HepG2 (cell line): ENCODE data around the gene SELENOS. TPM values are rescaled to one million over a fixed set of nuclear protein-coding genes. Genes with fewer than 3 reads are reported as not detected.

Experiments
- ATAC-seq: fragments of 200-7000 bp; cut with Tn5 transposase; 3 replicates; pipeline ENCODE4 v1.9.1; 2020; ENCODE audit warnings: mild to moderate bottlenecking, moderate library complexity
- BruUV-seq: library from RNA; stranded (reverse); fragments of 400-500 nt; replicated peaks from 2 replicates; lab custom pipeline; 2021; lab: Mats Ljungman, UMichigan
- CTCF ChIA-PET: fragments of 300-600 bp; formaldehyde crosslinking; extraction: SDS; loops from one replicate; lab custom pipeline; 2021; ENCODE audit warnings: low total read pairs, inconsistent platforms, low intra/inter-chr PET ratio; lab: Yijun Ruan, JAX
- POLR2A ChIA-PET: fragments of 350-600 bp; sonication (Branson Sonifier 250); formaldehyde crosslinking; loops from one replicate; lab custom pipeline; 2020; ENCODE audit warnings: antibody characterized with exemption, inconsistent platforms; lab: Yijun Ruan, JAX
- DNase-seq: peaks from one replicate; pipeline ENCODE4 v3.0.0-alpha.2; 2015; ENCODE audit warnings: low spot score
- FAIRE-seq: peaks from 3 replicates; lab custom pipeline; 2011; peaks lifted over from hg19 to GRCh38; lab: Jason Lieb, UNC
- H2AFZ ChIP-seq: one replicate; pipeline ENCODE4 v1.6.1; 2011; ENCODE audit warnings: low read length, inconsistent platforms
- H3K27ac ChIP-seq: fragments of 300-600 bp; 3 replicates; pipeline ENCODE4 v1.8.0; 2011; ENCODE audit warnings: mixed run types, mild to moderate bottlenecking, mixed read lengths, low read length, inconsistent platforms; ENCODE audit not compliant: insufficient read depth; ENCODE audit errors: extremely low read length
- H3K27me3 ChIP-seq, 2 experiments: fragments of 200-600 bp in 1 of 2; 2 replicates in 1 of 2; 3 replicates in 1 of 2; pipeline versions ENCODE4 v1.6.0 to v1.8.0; 2011; ENCODE audit warnings: low read length in 2 of 2, mild to moderate bottlenecking in 2 of 2, moderate library complexity in 2 of 2, inconsistent platforms in 1 of 2; ENCODE audit not compliant: insufficient read depth in 2 of 2, control insufficient read depth in 1 of 2
- H3K36me3 ChIP-seq, 2 experiments: fragments of 200-600 bp in 1 of 2; replicated peaks in 1 of 2; 2 replicates in 1 of 2; 3 replicates in 1 of 2; pipeline versions ENCODE4 v1.5.1 to v1.8.0; 2011; ENCODE audit warnings: low read length in 2 of 2, inconsistent platforms in 1 of 2; ENCODE audit not compliant: insufficient read depth in 2 of 2, control insufficient read depth in 1 of 2
- H3K4me1 ChIP-seq: 2 replicates; pipeline ENCODE4 v1.5.1; 2012; ENCODE audit warnings: low read length, inconsistent platforms; ENCODE audit not compliant: insufficient read depth
- H3K4me2 ChIP-seq: 2 replicates; pipeline ENCODE4 v1.6.0; 2011; ENCODE audit warnings: low read depth, low read length, inconsistent platforms
- H3K4me3 ChIP-seq, 3 experiments: fragments of 200-600 bp in 1 of 3; sonication (generic), shearing (Covaris generic) in 1 of 3; replicated peaks in 1 of 3; 2 replicates each; pipeline ENCODE4 v1.5.1; 2011 to 2016; ENCODE audit warnings: low read length in 3 of 3, inconsistent platforms in 2 of 3, low read depth in 2 of 3, mild to moderate bottlenecking in 2 of 3, control low read depth in 1 of 3, mixed read lengths in 1 of 3; ENCODE audit not compliant: insufficient read depth in 1 of 3
- H3K79me2 ChIP-seq: one replicate; pipeline ENCODE4 v1.6.1; 2011; ENCODE audit warnings: low read length, inconsistent platforms; ENCODE audit not compliant: insufficient read depth
- H3K9ac ChIP-seq: 2 replicates; pipeline ENCODE4 v1.6.0; 2011; ENCODE audit warnings: mild to moderate bottlenecking, low read depth, low read length, inconsistent platforms; ENCODE audit not compliant: insufficient read depth
- H3K9me3 ChIP-seq: 2 replicates; pipeline ENCODE4 v1.5.1; 2012; ENCODE audit warnings: mild to moderate bottlenecking, low read length
- H4K20me1 ChIP-seq: 2 replicates; pipeline ENCODE4 v1.6.0; 2011; ENCODE audit warnings: inconsistent platforms, mild to moderate bottlenecking, low read length, moderate library complexity; ENCODE audit not compliant: insufficient read depth
- CAMTA2 ChIP-seq: sonication (generic); formaldehyde crosslinking; IDR thresholded peaks from 2 replicates; pipeline ENCODE4 v1.4.0; 2020; ENCODE audit warnings: mild to moderate bottlenecking, missing genetic modification reagents, borderline replicate concordance
- CBFB ChIP-seq: sonication (generic); formaldehyde crosslinking; IDR thresholded peaks from 2 replicates; pipeline ENCODE4 v1.4.0; 2020; ENCODE audit warnings: missing genetic modification reagents
- MED8 ChIP-seq: sonication (generic); formaldehyde crosslinking; IDR thresholded peaks from 2 replicates; pipeline ENCODE4 v1.8.1; 2023; ENCODE audit warnings: mild to moderate bottlenecking, missing genetic modification reagents; ENCODE audit not compliant: insufficient replicate concordance
- MIER3 ChIP-seq: IDR thresholded peaks from 2 replicates; pipeline ENCODE4 v1.6.1; 2016; ENCODE audit warnings: missing compliant biosample characterization, borderline replicate concordance
- ZNF747 ChIP-seq: sonication (generic); formaldehyde crosslinking; IDR thresholded peaks from 2 replicates; pipeline ENCODE4 v1.8.1; 2023; ENCODE audit warnings: missing genetic modification reagents, mild to moderate bottlenecking, borderline replicate concordance
- WGBS: methylation state at CpG from one replicate; pipeline ENCODE4 v1.1.6; 2017; ENCODE audit warnings: low lambda C conversion rate; 5-methylcytosine and 5-hydroxymethylcytosine counted together
- in situ Hi-C: cut with HindIII; loops from 2 replicates; pipeline ENCODE4 v1.10.0; 2017; ENCODE audit warnings: low pct_unique_long_range_greater_than_20kb; ENCODE audit not compliant: extremely low pct_ligation_motif_present
- intact Hi-C: fragments of 100-400 bp; cut with micrococcal nuclease; formaldehyde crosslinking; loops from one replicate; pipeline ENCODE4 v1.10.0; 2022; ENCODE audit not compliant: unreplicated experiment
- polyA plus RNA-seq, 8 experiments: library from polyadenylated mRNA; depleted of rRNA in 3 of 8; stranded (reverse) in 7 of 8; unstranded in 1 of 8; fragments of >200 nt; fragmentation: Illumina TruSeq in 4 of 8; extraction: Trizol in 4 of 8; gene quantifications; 2 replicates each; pipeline versions ENCODE4 v1.2.1 to v1.2.3, GENCODE V29; 2011 to 2016; ENCODE audit warnings: low read depth in 4 of 8, missing spikeins in 1 of 8, mixed read lengths in 1 of 8; ENCODE audit not compliant: insufficient read depth in 1 of 8
- total RNA-seq, 5 experiments: library from RNA; depleted of rRNA; stranded (reverse); fragments of >200 nt; fragmentation: Illumina TruSeq; extraction: Trizol; gene quantifications; 2 replicates each; pipeline ENCODE4 v1.2.3, GENCODE V29; 2016; ENCODE audit warnings: low read depth in 1 of 5
- TF ChIP-seq, protein P1 (sequence below): sonication (generic); formaldehyde crosslinking; IDR thresholded peaks from 2 replicates; pipeline ENCODE4 v1.4.0; 2020; ENCODE audit warnings: mild to moderate bottlenecking, missing genetic modification reagents, borderline replicate concordance
- TF ChIP-seq, protein P2 (sequence below): sonication (generic); formaldehyde crosslinking; IDR thresholded peaks from 2 replicates; pipeline ENCODE4 v1.4.0; 2020; ENCODE audit warnings: mild to moderate bottlenecking, missing genetic modification reagents
- TF ChIP-seq, protein P3 (sequence below): sonication (generic); formaldehyde crosslinking; IDR thresholded peaks from 2 replicates; pipeline ENCODE4 v1.9.0; 2021; ENCODE audit warnings: missing genetic modification reagents, mild to moderate bottlenecking, borderline replicate concordance

SELENOS gene
- total and polyA plus RNA-seq, 2 of the 13 experiments (the other 11 are each of a cell fraction or from before 2014, with no cell fraction given), result 63.0 to 66.1 TPM

DNA sequence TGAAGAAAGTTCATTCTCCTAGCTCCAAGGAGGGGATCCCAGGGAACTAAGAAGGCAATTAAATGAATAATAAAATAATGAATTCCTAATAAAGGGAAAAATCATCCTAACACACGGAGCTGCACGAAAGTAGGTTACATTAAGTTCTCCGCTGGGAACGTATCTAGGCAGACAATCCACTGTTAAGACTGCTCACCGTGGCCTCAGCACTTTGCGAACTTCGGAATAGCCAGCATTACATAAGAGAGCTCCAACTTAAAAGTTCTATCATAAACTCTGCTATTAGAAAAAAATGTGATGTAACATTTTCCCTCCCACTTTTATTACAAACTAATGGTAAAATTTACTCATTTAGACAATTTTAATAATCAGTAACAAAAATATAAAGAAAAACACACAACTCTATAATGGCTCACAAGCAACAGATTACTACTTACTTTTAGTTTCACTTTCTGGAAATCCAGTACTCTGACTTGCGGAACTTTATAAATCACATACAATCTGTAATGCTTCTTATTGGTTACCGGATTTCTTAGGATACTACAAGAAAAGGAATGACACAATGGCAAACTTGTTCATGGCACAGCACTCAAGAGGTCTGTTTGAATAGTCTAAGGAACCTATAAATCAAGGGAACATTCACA is 9.3 kb upstream of the SELENOS start:
- POLR2A ChIA-PET, result no interaction called here
- DNase-seq, result no peak

More for the DNA sequence above, 9.3 kb upstream of the SELENOS start:
- TF ChIP-seq, protein P1, sequence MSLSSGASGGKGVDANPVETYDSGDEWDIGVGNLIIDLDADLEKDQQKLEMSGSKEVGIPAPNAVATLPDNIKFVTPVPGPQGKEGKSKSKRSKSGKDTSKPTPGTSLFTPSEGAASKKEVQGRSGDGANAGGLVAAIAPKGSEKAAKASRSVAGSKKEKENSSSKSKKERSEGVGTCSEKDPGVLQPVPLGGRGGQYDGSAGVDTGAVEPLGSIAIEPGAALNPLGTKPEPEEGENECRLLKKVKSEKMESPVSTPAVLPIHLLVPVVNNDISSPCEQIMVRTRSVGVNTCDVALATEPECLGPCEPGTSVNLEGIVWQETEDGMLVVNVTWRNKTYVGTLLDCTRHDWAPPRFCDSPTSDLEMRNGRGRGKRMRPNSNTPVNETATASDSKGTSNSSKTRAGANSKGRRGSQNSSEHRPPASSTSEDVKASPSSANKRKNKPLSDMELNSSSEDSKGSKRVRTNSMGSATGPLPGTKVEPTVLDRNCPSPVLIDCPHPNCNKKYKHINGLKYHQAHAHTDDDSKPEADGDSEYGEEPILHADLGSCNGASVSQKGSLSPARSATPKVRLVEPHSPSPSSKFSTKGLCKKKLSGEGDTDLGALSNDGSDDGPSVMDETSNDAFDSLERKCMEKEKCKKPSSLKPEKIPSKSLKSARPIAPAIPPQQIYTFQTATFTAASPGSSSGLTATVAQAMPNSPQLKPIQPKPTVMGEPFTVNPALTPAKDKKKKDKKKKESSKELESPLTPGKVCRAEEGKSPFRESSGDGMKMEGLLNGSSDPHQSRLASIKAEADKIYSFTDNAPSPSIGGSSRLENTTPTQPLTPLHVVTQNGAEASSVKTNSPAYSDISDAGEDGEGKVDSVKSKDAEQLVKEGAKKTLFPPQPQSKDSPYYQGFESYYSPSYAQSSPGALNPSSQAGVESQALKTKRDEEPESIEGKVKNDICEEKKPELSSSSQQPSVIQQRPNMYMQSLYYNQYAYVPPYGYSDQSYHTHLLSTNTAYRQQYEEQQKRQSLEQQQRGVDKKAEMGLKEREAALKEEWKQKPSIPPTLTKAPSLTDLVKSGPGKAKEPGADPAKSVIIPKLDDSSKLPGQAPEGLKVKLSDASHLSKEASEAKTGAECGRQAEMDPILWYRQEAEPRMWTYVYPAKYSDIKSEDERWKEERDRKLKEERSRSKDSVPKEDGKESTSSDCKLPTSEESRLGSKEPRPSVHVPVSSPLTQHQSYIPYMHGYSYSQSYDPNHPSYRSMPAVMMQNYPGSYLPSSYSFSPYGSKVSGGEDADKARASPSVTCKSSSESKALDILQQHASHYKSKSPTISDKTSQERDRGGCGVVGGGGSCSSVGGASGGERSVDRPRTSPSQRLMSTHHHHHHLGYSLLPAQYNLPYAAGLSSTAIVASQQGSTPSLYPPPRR (CRISPR knock-in tag), result no peak
- TF ChIP-seq, protein P2, sequence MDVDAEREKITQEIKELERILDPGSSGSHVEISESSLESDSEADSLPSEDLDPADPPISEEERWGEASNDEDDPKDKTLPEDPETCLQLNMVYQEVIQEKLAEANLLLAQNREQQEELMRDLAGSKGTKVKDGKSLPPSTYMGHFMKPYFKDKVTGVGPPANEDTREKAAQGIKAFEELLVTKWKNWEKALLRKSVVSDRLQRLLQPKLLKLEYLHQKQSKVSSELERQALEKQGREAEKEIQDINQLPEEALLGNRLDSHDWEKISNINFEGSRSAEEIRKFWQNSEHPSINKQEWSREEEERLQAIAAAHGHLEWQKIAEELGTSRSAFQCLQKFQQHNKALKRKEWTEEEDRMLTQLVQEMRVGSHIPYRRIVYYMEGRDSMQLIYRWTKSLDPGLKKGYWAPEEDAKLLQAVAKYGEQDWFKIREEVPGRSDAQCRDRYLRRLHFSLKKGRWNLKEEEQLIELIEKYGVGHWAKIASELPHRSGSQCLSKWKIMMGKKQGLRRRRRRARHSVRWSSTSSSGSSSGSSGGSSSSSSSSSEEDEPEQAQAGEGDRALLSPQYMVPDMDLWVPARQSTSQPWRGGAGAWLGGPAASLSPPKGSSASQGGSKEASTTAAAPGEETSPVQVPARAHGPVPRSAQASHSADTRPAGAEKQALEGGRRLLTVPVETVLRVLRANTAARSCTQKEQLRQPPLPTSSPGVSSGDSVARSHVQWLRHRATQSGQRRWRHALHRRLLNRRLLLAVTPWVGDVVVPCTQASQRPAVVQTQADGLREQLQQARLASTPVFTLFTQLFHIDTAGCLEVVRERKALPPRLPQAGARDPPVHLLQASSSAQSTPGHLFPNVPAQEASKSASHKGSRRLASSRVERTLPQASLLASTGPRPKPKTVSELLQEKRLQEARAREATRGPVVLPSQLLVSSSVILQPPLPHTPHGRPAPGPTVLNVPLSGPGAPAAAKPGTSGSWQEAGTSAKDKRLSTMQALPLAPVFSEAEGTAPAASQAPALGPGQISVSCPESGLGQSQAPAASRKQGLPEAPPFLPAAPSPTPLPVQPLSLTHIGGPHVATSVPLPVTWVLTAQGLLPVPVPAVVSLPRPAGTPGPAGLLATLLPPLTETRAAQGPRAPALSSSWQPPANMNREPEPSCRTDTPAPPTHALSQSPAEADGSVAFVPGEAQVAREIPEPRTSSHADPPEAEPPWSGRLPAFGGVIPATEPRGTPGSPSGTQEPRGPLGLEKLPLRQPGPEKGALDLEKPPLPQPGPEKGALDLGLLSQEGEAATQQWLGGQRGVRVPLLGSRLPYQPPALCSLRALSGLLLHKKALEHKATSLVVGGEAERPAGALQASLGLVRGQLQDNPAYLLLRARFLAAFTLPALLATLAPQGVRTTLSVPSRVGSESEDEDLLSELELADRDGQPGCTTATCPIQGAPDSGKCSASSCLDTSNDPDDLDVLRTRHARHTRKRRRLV (CRISPR knock-in tag), result no peak
- TF ChIP-seq MIER3 (CRISPR knock-in tag), result no peak
- TF ChIP-seq CAMTA2 (CRISPR knock-in tag), result no peak
- TF ChIP-seq CBFB (CRISPR knock-in tag), result no peak
- TF ChIP-seq, protein P3, sequence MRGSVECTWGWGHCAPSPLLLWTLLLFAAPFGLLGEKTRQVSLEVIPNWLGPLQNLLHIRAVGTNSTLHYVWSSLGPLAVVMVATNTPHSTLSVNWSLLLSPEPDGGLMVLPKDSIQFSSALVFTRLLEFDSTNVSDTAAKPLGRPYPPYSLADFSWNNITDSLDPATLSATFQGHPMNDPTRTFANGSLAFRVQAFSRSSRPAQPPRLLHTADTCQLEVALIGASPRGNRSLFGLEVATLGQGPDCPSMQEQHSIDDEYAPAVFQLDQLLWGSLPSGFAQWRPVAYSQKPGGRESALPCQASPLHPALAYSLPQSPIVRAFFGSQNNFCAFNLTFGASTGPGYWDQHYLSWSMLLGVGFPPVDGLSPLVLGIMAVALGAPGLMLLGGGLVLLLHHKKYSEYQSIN (CRISPR knock-in tag), result no peak
- TF ChIP-seq MED8 (CRISPR knock-in tag), result no peak
- no peak for TF ChIP-seq ZNF747 (CRISPR knock-in tag)
- H3K79me2 ChIP-seq, result peaks cover 39% of the 10 kb centered on the region
- no peak overlapping the region for H2AFZ ChIP-seq
- no peak overlapping the region for H3K9ac ChIP-seq
- in situ Hi-C loops (loop anchor here (5.0 kb wide), 1 partner anchor 366 kb away; the partner anchor contains the start of gene TM2D3), intact Hi-C loops (no loop called here)
- peaks cover 23 to 72% of the 10 kb centered on the region in 2 experiments for H3K36me3 ChIP-seq
- no peak for ATAC-seq
- no peak overlapping the region for H3K4me2 ChIP-seq
- no peaks in the 10 kb centered on the region for H3K9me3 ChIP-seq
- no peaks in the 10 kb centered on the region; a peak in 1 of 5 replicates for H3K27me3 ChIP-seq
- no peak overlapping the region for H3K27ac ChIP-seq
- no peak overlapping the region for H3K4me3 ChIP-seq
- 97% methylated on average over 9 of the region's 9 CpGs for WGBS
- no TSS peak for BruUV-seq
- CTCF ChIA-PET, result no interaction called here
- FAIRE-seq, result no peak
- H4K20me1 ChIP-seq, result peaks cover 20% of the 10 kb centered on the region
- H3K4me1 ChIP-seq, result peaks cover 2% of the 10 kb centered on the region
